ENCODE results near the gene LDLRAD4.

LDLRAD4 gene

GRCh38 chr18:13232086-13232917 lies 13.7 kb downstream of the LDLRAD4 start:
- no peak for DNase-seq

DNA sequence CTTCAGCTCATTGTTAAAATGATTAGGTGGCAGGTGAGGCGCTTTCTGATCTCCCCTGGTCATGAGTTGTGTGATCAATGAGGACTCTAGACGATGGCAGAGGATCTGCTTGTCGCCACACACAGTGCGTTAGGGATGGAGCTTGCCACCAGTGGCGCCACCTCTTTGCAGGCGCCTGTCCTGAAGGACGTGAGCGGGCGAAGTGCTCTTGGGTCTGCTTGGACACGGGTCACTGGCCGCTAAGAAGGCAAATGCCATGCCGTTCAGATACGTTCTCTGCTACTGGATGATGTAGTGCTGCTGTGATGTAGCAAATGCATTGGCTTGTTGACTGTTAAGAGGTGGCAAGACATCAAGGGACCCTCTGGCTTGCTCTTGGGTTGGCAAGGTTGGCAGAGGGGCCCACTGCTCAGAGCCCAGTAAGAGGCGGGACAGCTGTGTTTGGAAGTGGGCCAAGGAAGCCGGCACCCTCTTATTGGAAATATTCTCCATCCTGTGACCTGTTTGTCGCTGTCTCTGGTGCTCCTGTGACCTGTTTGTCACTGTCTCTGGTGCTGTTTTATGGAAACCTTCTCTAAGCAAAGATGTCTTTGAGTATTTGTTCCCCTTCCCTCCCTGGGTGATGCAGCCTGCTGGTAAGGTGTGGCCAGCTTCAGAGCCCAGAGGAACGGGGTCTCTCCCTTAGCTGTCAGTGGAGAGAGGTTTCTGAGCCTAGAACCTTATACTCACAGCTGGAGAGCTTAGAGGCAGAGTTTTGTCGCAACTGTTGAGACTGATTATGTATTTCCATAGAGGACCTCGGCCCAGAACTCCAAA lies 14.6 kb downstream of the LDLRAD4 start:
- no peak for DNase-seq

- DNase-seq = no peak
These were observed 15.5 kb downstream of the LDLRAD4 start for GRCh38 chr18:13233787-13234783.

DNA sequence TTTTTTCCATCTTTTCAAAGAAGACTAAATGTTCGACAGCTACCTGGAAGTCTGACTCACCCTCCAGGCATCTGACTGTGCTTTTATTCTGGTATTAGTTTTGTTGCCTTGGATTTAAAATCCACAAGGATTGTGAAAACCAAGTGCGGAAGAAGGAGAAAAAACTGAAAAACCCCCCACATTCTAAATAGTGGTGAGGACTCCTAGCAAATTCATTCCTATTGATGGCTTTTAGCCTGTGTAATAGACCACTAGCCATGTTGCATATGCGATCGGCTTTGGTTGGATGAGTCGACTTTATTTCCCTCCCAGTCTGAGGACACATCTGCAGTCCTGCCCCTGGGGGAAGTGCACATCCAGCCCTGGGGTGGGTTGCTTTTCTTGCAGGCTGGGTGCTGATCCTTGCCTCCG lies 16.9 kb downstream of the LDLRAD4 start:
- DNase-seq = no peak

- no peak for DNase-seq
These were observed 17.4 kb downstream of the LDLRAD4 start for GRCh38 chr18:13235981-13236380.

DNA sequence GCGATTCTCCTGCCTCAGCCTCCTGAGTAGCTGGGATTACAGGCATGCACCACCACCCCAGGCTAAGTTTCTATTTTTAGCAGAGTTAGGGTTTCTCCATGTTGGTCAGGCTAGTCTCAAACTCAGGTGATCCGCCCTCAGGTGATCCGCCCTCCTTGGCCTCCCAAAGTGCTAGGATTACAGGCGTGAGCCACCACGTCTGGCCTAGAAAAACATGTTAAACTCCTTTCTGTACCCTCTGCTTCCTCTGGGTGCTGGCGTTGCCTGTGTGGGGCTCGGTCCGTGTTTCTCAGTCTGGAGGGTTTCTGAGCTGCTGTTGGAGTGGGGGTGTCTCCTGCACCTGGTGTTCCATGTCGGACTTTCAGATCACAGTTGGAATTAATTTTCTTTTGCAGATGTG lies 17.9 kb downstream of the LDLRAD4 start:
- no peak for DNase-seq

GRCh38 chr18:13237073-13237472 lies 18.5 kb downstream of the LDLRAD4 start:
- DNase-seq = no peak

DNA sequence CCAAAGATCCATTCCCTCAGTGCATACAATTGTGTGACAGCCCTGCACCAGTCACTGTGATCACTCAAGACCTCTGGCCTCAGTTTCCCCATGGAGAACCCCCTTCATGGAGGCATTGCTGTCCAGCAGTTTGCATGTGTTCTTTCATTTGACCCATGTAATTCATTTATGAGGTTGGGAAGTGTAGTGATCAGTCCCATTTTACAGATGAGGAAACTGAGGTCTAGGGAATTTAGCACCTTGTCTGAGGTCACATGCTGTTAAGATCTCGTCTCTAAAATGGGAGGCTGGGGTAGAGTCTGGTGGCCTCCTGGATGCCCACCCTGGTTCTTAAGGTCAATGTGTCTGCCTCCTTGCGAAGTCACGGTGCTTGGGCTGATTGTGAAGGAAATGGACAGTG lies 19.1 kb downstream of the LDLRAD4 start:
- DNase-seq = no peak

GRCh38 chr18:13239171-13239956 lies 20.8 kb downstream of the LDLRAD4 start:
- no peak for DNase-seq

DNA sequence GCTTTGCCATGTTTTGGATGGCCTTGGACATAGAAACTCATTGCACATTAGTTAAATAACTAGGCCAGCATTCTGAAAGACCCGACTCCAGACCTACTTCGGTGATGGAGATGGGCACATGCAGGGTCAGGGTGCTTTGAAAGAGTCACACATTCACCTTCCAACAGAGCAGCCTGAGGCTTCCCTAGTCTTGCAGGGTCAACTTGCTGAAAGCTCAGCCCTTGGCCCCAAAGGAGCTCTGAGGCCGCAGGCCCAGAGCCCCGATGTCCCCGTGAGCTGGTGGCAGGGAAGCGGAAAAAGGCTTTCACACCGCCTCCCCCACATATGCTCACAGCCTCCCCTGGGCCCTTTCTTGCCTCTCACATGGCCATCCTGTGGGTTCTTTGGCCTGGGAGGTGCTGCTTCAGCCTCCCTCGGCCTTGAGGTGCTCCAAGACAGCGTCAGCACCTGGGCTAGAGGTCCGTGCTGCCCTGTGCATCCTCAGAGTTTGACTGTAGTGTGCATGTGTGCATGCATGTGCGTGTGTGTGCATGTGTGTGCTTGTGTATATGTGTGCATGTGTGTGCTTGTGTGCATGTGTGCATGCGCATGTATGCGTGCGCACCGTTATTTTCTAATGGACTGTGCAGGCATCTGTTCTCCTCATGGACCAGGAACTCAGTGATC lies 21.6 kb downstream of the LDLRAD4 start:
- DNase-seq = no peak

DNA sequence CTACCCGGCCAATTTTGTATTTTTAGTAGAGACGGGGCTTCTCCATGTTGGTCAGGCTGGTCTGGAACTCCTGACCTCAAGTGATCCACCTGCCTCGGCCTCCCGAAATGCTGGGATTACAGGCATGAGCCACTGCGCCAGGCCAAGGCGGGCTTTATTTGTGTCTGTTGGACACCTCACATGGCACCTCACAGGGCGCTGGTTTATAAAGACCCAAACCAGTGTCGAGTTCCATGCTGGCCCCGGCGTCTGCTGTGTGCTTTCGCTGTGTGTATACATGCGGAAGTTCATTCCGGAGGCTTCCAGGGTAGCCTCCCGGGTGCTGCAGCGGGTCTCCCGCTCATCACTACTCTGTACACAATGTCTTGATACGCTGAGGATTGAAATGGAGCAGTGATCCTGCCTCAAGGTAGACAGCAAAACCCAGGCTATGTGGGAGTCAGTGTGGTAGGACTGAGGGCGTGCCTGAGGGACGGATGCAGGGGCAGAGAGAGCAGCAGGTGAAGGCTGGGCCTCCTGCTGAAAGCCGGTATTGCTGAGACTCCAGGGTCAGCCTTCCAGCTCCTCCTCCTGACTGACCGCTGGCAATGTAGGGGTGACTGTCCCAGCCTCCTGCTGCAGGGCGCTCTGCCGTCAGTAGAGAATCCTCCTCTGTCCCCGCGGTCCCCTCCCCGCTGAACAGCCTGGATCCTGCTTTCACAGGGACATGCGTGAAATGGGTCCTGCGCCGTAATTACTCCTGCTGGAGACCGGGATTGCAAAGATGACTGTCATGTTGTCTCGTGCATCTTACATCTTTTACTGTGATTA lies 22.7 kb downstream of the LDLRAD4 start:
- no peak for DNase-seq

GRCh38 chr18:13241893-13242175 lies 23.3 kb downstream of the LDLRAD4 start:
- DNase-seq = no peak

- DNase-seq = no peak
These were observed 24.2 kb downstream of the LDLRAD4 start for GRCh38 chr18:13242797-13243196.

DNA sequence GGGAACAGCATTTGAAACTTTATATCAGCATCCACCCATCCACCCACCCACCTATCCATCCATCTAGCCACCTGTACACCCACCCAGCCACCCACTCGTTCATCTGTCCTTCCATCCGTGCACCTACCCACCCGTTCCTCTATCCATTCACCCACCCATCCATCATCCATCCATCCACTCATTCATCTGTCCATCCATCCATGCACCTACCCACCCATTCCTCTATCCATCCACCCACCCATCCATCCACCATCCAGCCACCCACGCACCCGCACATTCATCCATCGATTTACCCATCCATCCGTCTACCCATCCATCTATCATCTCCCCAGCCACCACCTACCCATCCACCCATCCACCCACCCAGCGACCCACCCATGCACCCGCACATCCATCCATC lies 24.8 kb downstream of the LDLRAD4 start:
- DNase-seq = no peak

- DNase-seq = no peak
These were observed 25.6 kb downstream of the LDLRAD4 start for GRCh38 chr18:13244135-13244534.

- no peak for DNase-seq
These were observed 27.0 kb downstream of the LDLRAD4 start for GRCh38 chr18:13245481-13246000.

DNA sequence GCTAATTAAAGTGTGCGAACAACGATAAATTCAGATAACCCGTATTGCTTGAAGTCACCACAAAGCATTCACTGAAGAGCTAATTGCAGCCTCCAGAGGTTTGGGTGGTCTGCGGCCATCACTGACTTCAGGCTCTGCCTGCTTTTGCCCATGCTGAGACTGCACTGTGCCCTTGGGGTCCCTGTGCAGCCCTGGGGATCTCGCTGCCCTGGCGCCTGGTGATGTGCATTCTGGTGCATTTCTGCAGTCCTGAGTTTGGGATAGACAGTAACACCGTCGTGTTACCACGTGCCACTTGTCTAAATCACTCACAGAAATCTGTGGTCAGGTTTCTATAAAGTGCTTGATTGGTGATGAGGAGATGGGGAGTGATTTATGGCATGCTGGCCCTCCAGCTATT lies 27.6 kb downstream of the LDLRAD4 start:
- DNase-seq = no peak

DNA sequence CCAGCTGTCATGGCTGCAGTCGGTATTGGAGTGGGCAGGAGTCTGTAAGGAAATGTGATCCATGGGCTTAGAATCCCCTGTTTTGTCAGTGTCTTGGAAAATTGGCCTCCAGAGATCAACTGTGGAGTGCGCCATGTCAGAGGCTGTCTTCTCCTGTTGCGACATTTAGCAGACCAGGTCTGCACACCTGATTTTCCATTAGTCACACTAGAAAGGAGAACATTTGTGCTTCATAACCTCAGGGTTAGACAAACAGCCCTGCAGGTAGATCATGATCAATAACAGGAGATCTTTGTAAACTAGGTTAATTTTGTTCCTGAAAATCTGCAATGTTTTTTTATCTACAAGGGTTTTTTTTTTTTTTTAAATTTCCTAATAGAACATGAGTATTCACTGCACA lies 28.0 kb downstream of the LDLRAD4 start:
- DNase-seq = no peak

- DNase-seq = no peak
These were observed 28.9 kb downstream of the LDLRAD4 start for GRCh38 chr18:13247506-13247905.

GRCh38 chr18:13252686-13253410 lies 34.3 kb downstream of the LDLRAD4 start:
- no peak for DNase-seq
